Activated CD8-positive, alpha-beta memory T cell treated with anti-CD3 and anti-CD28 coated beads, Interleukin-2, amount 50 U/mL, for 4 hours (primary cell): ENCODE data around the gene ITGB6.
"Not testable (repeated sequence)": the region's sequence is repeated elsewhere in the genome, so short reads cannot be mapped to it uniquely, and the experiment has no call there.

Source experiments
- DNase-seq: peaks from one replicate; pipeline ENCODE4 v3.0.0-alpha.2; 2020

ITGB6 gene

GRCh38 chr2:160181146-160181836 is 18.8 kb downstream of the ITGB6 start:
- not testable (repeated sequence) for DNase-seq

GRCh38 chr2:160180690-160181089 is 19.4 kb downstream of the ITGB6 start:
- DNase-seq, result not testable (repeated sequence)

DNA sequence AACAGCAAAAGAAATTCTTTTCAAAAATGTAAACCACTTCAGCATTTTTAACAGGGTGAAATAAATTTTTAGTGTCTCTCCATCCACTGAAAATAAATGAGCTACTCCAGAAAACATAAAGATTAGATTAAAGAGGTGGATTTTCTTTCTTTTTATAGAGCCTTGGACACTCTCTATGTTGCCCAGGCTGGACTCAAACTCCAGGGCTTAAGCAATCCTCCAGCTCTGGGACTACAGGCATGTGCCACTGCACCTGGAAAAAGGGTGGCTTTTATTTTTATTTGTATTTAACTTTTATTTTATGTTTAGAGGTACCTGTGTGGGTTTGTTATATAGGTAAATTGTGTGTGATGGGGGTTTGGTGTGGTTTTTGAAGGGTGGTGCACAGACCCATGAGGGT is 19.9 kb downstream of the ITGB6 start:
- no peak for DNase-seq

DNA sequence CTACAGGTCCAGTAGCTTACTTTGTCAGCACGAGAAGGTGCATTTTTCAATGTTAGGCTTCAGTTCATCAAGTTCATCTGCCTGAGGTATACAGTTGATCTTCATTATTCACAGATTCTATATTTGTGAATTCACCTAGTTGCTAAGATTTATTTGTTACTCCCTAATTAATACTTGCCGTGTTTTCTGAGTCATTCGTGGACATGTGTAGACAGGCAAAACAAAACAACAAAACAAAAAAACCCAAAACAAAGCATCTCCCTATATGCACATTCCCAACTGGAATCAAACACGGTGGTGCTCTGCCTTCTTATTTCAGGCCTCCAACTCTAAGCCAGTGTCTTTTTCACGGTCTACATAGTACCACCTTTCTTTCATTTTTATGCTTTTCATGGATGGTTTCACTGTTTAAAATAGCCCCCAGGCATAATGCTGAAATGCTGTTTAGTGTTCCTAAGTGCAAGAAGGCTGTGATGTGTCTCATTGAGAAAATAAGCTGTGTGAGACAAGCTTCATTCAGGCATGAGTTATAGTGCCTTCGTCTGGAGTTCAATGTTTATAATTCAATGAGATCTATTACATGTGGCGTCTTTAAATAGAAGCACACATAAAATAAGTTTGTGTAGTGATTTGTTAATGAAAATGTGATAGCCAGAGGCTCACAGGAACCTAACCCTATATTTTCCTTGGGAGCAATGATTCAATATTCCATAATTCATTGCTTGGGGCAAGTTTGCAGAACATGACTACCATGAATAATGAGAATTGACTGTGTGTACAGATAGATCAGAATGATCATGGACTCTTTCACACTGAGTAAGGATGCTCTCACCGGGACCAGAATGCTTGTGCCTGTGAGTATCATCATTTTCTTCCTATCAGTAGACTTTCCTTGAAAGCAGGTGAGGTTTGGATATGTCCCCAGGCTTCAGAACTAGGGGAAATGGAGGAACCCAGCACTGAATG is 24.6 kb downstream of the ITGB6 start:
- no peak for DNase-seq

- DNase-seq, result no peak
Observed at GRCh38 chr2:160174322-160174721, 25.8 kb downstream of the ITGB6 start.

DNA sequence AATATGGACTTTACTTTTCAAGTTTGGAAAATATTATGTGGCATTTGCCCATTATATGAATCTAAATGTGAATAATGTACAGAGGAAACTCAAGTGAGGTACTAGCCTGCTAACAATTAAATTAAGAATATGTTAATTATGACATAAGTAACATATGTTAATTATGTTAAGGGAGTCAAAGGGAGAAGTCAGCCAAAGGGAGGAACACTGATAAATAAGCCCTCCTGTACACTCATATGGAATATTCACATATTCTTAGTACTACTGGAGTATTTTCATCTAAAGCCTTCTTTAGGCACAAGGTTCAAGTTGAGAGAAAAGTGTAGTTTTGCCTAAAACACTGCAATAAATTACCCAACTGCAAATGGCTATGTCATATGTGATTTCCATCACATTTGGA is 30.1 kb downstream of the ITGB6 start:
- no peak for DNase-seq

DNA sequence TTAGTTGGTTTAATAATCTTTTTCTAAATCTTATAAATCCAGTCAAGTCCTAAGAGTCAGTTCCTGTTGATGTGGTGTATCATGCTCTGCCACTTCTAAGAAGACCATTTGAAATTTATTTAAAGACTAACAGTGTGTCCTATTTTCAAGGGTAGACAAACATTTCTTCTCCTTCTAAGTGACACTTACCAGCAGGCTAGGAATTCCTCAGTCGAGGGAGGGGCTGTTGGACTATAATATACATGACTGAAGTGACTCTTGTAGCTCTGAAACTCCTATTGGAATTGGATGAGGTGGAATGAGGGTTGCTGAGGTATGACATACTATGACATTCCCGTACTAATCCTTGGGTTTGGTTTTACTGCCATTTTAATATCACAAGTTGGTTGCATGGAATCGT is 30.6 kb downstream of the ITGB6 start:
- no peak for DNase-seq

DNA sequence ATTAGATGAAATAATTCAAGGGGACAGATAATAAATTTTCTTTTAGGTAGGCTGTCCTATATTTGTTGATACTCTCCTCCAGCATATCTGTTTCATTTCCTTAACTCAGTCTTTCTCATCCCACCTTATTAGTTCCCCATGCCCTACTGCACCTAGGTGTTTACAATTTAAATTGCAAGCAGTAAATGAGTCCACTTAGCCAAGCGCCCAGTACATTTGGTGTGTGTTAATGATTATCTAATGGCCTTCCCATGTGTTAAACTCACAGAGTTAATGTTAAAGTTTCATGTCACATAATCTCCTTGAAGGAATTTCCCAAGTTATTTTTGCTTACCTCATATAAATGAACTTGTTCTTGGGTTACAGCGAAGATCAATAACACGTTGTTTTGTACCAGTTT is 31.2 kb downstream of the ITGB6 start:
- no peak for DNase-seq

- DNase-seq, result no peak
Observed at GRCh38 chr2:160167089-160167740, 32.9 kb downstream of the ITGB6 start.

GRCh38 chr2:160165996-160166395 is 34.1 kb downstream of the ITGB6 start:
- no peak for DNase-seq

DNA sequence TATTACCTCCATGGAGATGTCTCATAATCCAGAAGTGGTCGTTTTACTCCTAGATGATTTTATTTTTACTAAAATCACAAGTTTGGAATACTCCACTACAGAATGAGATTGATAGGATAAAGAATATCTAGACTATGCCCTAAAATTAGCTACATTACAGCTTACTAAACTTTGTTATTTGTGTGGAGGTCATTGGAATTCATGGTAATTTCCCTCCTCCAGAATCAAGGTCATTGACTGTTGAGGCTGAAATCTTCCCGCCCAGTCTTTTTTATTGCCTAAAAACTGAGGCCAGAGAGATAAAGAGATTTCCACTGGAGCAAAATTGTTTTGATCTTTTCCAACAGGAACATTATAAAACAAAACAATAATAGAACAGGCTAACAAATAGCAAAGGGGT is 35.0 kb downstream of the ITGB6 start:
- DNase-seq, result no peak

GRCh38 chr2:160157861-160158829 is 41.9 kb downstream of the ITGB6 start:
- DNase-seq, result no peak

GRCh38 chr2:160156665-160157064 is 43.4 kb downstream of the ITGB6 start:
- no peak for DNase-seq

DNA sequence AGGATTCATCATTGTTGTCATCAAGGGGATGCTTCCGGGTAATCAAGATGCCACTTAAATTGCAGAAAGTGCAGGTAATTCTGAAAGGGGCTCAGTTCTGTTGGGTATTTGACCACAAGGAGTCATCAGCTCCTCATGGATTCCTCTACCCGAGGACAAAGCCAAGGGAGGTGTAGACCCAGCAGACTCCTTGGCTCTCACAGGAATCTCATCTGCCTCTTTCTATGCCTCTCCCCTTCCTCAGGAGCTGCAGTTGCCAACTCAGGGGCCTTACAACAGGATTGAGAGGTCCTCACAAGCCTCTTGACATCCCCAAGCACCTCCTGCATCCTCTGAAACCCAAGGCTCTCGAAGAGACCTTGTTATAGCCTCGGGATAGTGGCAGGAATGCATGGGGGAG is 44.0 kb downstream of the ITGB6 start:
- no peak for DNase-seq

DNA sequence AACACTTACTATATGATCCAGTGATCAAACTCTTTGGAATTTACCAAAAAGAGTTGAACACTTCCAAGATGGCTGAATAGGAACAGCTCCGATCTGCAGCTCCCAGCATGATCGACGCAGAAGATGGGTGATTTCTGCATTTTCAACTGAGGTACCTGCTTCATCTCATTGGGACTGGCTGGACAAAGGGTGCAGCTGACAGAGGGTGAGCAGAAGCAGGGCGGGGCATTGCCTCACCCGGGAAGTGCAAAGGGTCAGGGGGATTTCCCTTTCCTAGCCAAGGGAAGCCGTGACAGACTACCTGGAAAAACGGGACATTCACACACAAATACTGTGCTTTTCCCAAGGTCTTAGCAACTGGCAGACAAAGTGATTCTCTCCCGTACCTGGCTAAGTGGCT is 51.7 kb downstream of the ITGB6 start:
- not testable (repeated sequence) for DNase-seq

DNA sequence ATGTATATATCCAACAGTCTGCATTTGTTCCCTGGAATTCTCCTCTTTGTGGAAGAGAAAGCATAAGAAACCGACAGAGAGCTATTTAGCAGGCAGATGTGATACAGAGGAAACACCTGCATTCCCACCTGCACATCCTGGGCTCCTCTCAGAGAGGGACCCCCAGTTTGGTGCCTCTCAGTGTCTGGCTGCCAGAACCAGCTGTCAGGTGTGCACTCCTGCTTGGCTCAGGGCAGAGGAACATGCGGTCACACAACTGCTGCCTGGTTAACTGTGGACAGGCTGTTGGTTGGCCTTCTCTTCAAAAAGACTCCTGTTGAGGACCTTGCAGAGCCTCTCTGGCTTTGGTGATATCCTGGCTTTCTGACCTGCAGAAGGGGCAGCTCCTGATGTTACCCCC is 54.6 kb downstream of the ITGB6 start:
- DNase-seq, result no peak

GRCh38 chr2:160144280-160144990 is 55.6 kb downstream of the ITGB6 start:
- no peak for DNase-seq

DNA sequence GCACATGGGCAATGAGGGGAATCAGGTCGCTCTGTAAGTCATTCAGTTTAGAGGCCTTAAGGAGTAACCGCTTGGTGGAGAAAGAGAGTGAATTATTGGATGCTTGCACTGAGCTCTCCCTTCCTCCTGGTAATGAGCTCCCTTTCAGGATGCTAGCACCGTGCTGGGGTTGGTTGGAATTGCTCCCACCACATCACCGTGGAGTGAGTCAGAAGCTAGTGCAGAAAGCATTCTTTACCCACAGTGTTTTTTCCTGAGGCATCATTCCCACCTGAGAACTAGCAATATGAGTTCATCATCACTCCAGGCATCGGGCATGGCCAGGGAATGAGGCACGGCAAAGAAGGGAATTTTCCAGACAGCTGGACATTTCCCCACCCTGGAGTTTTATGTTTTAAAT is 57.6 kb downstream of the ITGB6 start:
- DNase-seq, result no peak

- DNase-seq, result no peak
Observed at GRCh38 chr2:160141912-160142311, 58.2 kb downstream of the ITGB6 start.

- no peak for DNase-seq
Observed at GRCh38 chr2:160141419-160141818, 58.7 kb downstream of the ITGB6 start.

DNA sequence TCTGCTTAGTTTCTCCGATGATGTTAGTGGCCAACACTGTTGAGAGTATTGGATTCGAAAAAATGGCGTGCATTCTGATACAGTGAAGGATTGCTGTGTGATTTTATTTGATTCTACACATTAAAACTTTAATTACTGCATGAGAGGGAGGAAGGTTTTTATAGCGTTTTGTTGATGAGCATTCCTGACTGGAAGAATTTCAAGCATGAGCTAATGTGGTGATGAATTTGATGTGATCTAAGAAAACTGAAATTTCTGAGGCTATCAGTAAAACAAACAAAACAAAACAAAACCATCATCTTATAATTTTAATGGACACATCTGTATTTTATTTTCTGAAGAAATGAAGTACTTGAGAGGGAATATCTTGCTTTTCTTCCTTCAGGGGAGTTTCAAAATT is 59.6 kb downstream of the ITGB6 start:
- no peak for DNase-seq

GRCh38 chr2:160139991-160140390 is 60.1 kb downstream of the ITGB6 start:
- DNase-seq, result no peak
